ENCODE data around the gene ANTXR2. TPM values are rescaled to one million over a fixed set of nuclear protein-coding genes. Genes with fewer than 3 reads are reported as not detected.

Gene ANTXR2
- total and polyA plus RNA-seq, 2 of the 8 experiments (the other 6 are each of a cell fraction or from before 2014, with no cell fraction given), result 1.1 to 7.5 TPM

DNA sequence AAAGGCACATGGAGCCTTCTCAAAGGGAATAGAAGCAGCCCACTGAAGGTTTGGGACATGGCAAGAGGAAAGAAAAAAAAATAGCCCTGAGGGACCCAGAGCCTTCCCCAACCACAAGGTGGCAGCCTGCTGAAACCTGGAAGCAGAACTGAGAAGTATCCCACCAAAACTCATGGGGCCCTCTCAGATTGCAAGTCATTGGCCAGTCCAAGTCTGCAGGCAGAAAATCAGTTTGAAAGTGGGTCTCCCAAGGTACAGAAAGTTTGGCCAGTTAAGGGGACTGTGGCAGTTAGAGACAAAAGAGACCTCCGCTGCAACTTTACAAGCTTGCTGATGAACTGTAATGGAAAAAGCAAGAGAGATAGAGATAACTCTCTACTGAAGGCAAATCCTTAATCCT lies 155.8 kb downstream of the ANTXR2 start:
- Histone ChIP-seq H3K79me2 (ENCODE audit: control insufficient read depth in 1 of 2, insufficient read depth in 2 of 2, low read length in 2 of 2) (no peaks in the 10 kb centered on the region), H3K36me3 (ENCODE audit: control insufficient read depth in 2 of 4, insufficient read depth in 4 of 4, low read length in 3 of 4) (no peaks in the 10 kb centered on the region), H3K79me1 (ENCODE audit: low read depth, low read length) (no peaks in the 10 kb centered on the region), H2BK15ac (ENCODE audit: low read length) (no peak overlapping the region), H3K4me3 (ENCODE audit: extremely low read depth in 1 of 4, insufficient read depth in 2 of 4, low read depth in 3 of 4, low read length in 4 of 4) (no peak overlapping the region), H3K27ac (ENCODE audit: low read depth, low read length) (no peak overlapping the region), H3K14ac (ENCODE audit: insufficient read length) (no peak overlapping the region), H2BK120ac (replicated peaks; ENCODE audit: low read depth, low read length) (no peak overlapping the region), H3K4me1 (replicated peaks in 1 of 4; ENCODE audit: control insufficient read depth in 3 of 4, insufficient read depth in 4 of 4, low read length in 3 of 4) (no peaks in the 10 kb centered on the region), H3K18ac (ENCODE audit: extremely low read depth, low read length) (no peak overlapping the region), H2BK5ac (ENCODE audit: low read depth, low read length) (no peak overlapping the region), H3K56ac (replicated peaks; ENCODE audit: insufficient read length, low read depth, low read length) (no peak overlapping the region), H3K9me3 (ENCODE audit: insufficient read depth in 2 of 2, low read depth in 1 of 2, low read length in 1 of 2) (no peaks in the 10 kb centered on the region), H2BK12ac (ENCODE audit: low read depth, low read length) (no peak overlapping the region), H4K8ac (ENCODE audit: extremely low read depth, insufficient read depth, low read length) (no peak overlapping the region), H2BK20ac (ENCODE audit: low read length) (no peak overlapping the region), H4K91ac (replicated peaks; ENCODE audit: insufficient read length, low read length) (no peak overlapping the region), H4K20me1 (replicated peaks in 1 of 2; ENCODE audit: control insufficient read depth in 1 of 2, insufficient read depth in 2 of 2, low read length in 2 of 2) (no peaks in the 10 kb centered on the region), H3K4me2 (ENCODE audit: insufficient read depth in 1 of 2, low read depth in 2 of 2, low read length in 2 of 2) (no peak overlapping the region), H3K9ac (replicated peaks in 1 of 4; ENCODE audit: extremely low read depth in 1 of 4, low read depth in 3 of 4, low read length in 3 of 4) (no peak overlapping the region), H2AK5ac (ENCODE audit: low read depth, low read length) (no peak overlapping the region), H3K27me3 (replicated peaks in 1 of 4; ENCODE audit: control insufficient read depth in 3 of 4, extremely low read depth in 1 of 4, insufficient read depth in 3 of 4, low read length in 3 of 4) (no peaks in the 10 kb centered on the region), H4K5ac (ENCODE audit: insufficient read length, low read depth, low read length) (no peak overlapping the region), H3K23me2 (ENCODE audit: low read depth, low read length) (no peaks in the 10 kb centered on the region), H3K4ac (replicated peaks; ENCODE audit: insufficient read length, low read depth, low read length) (no peak overlapping the region), H2AFZ (ENCODE audit: low read length) (no peak overlapping the region; the same call in 1 of the 2 replicates), H3K23ac (ENCODE audit: insufficient read length) (no peak overlapping the region)
- POLR2A ChIA-PET (ENCODE audit: partially characterized antibody), result no interaction called here
- peak; percentile 72 to 75 (median 74) for TF ChIP-seq CTCF (IDR thresholded peaks at IDR 0.05; ENCODE audit: control extremely low read depth in 1 of 3, insufficient read depth in 1 of 3, low read depth in 1 of 3, low read length in 3 of 3)
- peak; percentile 74 to 81 for TF ChIP-seq RAD21 (IDR thresholded peaks at IDR 0.05 in 1 of 2, conservative IDR thresholded peaks at IDR 0.05 in 1 of 2; ENCODE audit: low read depth in 2 of 2, low read length in 2 of 2)
- no peak for TF ChIP-seq ZNF274 (IDR thresholded peaks at IDR 0.05; ENCODE audit: borderline replicate concordance, extremely low read depth, low read length)
- no peak for TF ChIP-seq TAF7 (optimal IDR thresholded peaks at IDR 0.05; ENCODE audit: borderline replicate concordance, low read depth, low read length)
- no peak for TF ChIP-seq JUND (IDR thresholded peaks at IDR 0.05; ENCODE audit: low read length)
- TF ChIP-seq FOSL1 (IDR thresholded peaks at IDR 0.05; ENCODE audit: insufficient read depth, low read depth, low read length), result no peak
- TF ChIP-seq BRCA1 (IDR thresholded peaks at IDR 0.05; ENCODE audit: low read depth, low read length), result no peak
- no peak for TF ChIP-seq POLR2AphosphoS5 (IDR thresholded peaks at IDR 0.05; ENCODE audit: low read depth, low read length)
- TF ChIP-seq, protein P1, sequence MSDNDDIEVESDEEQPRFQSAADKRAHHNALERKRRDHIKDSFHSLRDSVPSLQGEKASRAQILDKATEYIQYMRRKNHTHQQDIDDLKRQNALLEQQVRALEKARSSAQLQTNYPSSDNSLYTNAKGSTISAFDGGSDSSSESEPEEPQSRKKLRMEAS (IDR thresholded peaks at IDR 0.05), result no peak
- peak; percentile 51; the same call in 1 of the 2 replicates for TF ChIP-seq YY1 (IDR thresholded peaks at IDR 0.05; ENCODE audit: low read depth, low read length)
- DNase-seq (ENCODE audit: low read depth in 1 of 2, low spot score in 2 of 2), result peak; percentile 47 to 60
- CTCF ChIA-PET (ENCODE audit: partially characterized antibody), result interaction anchor here (0.6 to 1.1 kb wide), 5 partner anchors 16 to 265 kb away, joined by 3 read pairs; no protein-coding TSS in a partner anchor
- peak; percentile 62 for FAIRE-seq
- WGBS, 2 experiments (ENCODE audit: extremely low coverage in 1 of 2, insufficient coverage in 1 of 2, insufficient read length in 1 of 2, insufficient replicate concordance in 2 of 2, low coverage in 1 of 2, low lambda C conversion rate in 2 of 2, missing lambda C conversion rate in 1 of 2), result 86% methylated on average over 1 of the region's 1 CpG; no CpG with 5 or more reads in 1 of the 2 experiments

Measured in H1 (cell line).